Osteoblast (primary cell): ENCODE measurements around the gene TYMS. TPM values are rescaled to one million over a fixed set of nuclear protein-coding genes. Genes with fewer than 3 reads are reported as not detected.

ENCODE experiments used
- DNase-seq: peaks from one replicate; pipeline ENCODE4 v3.0.0; 2011; ENCODE audit warnings: low spot score, mixed read lengths; ENCODE audit not compliant: insufficient read length; ENCODE audit errors: missing footprints
- H2AFZ ChIP-seq: 2 replicates; pipeline ENCODE4 v1.6.0; 2011; ENCODE audit warnings: mild to moderate bottlenecking, low read length
- H3K27ac ChIP-seq: 2 replicates; pipeline ENCODE4 v1.5.1; 2011; ENCODE audit warnings: mild to moderate bottlenecking, low read depth, low read length, moderate library complexity
- H3K27me3 ChIP-seq: 2 replicates; pipeline ENCODE4 v1.6.0; 2012; ENCODE audit warnings: mild to moderate bottlenecking, control low read depth, inconsistent platforms, low read length, moderate library complexity; ENCODE audit not compliant: insufficient read depth
- H3K36me3 ChIP-seq: 2 replicates; pipeline ENCODE4 v1.5.1; 2011; ENCODE audit warnings: mild to moderate bottlenecking, low read length, control low read depth, moderate library complexity; ENCODE audit not compliant: insufficient read depth
- H3K4me1 ChIP-seq: 2 replicates; pipeline ENCODE4 v1.5.1; 2011; ENCODE audit warnings: mild to moderate bottlenecking, low read length, control low read depth, moderate library complexity; ENCODE audit not compliant: insufficient read depth
- H3K4me2 ChIP-seq: 2 replicates; pipeline ENCODE4 v1.6.0; 2011; ENCODE audit warnings: mild to moderate bottlenecking, low read length; ENCODE audit not compliant: insufficient read depth
- H3K4me3 ChIP-seq: fragments of 200-600 bp; sonication (generic); 3 replicates; pipeline ENCODE4 v1.5.1; 2012; ENCODE audit warnings: mild to moderate bottlenecking, low read length, inconsistent platforms; ENCODE audit not compliant: insufficient read depth
- H3K79me2 ChIP-seq: 2 replicates; pipeline ENCODE4 v1.6.0; 2012; ENCODE audit warnings: mild to moderate bottlenecking, low read length, control low read depth, inconsistent platforms; ENCODE audit not compliant: insufficient read depth
- H3K9me3 ChIP-seq: 2 replicates; pipeline ENCODE4 v1.5.1; 2011; ENCODE audit warnings: low read depth, low read length, control low read depth
- H4K20me1 ChIP-seq: 2 replicates; pipeline ENCODE4 v1.6.0; 2012; ENCODE audit warnings: mild to moderate bottlenecking, low read length, control low read depth; ENCODE audit not compliant: insufficient read depth
- CTCF ChIP-seq: IDR thresholded peaks from 2 replicates; pipeline ENCODE4 v1.5.1; 2011; ENCODE audit warnings: mild to moderate bottlenecking, low read depth, low read length, moderate library complexity; ENCODE audit errors: extremely low read depth
- total RNA-seq: library from RNA; depleted of rRNA; stranded (reverse); fragments of >200 nt; gene quantifications from 2 replicates; pipeline ENCODE4 v1.2.3, GENCODE V29; 2012

The TYMS gene
- total RNA-seq, 1 donor = 4.7 TPM

GRCh38 chr18:671405-671804 lies 14.0 kb downstream of the TYMS start:
- H3K9me3 ChIP-seq = no peaks in the 10 kb centered on the region
- H3K4me3 ChIP-seq = no peak overlapping the region
- H3K27me3 ChIP-seq = no peaks in the 10 kb centered on the region
- no peak overlapping the region for H3K27ac ChIP-seq
- no peaks in the 10 kb centered on the region for H3K4me1 ChIP-seq
- H4K20me1 ChIP-seq = no peaks in the 10 kb centered on the region
- no peak for DNase-seq
- H2AFZ ChIP-seq = no peak overlapping the region
- H3K79me2 ChIP-seq = peaks cover 10% of the 10 kb centered on the region
- H3K36me3 ChIP-seq = peaks cover 68% of the 10 kb centered on the region
- H3K4me2 ChIP-seq = no peak overlapping the region
- TF ChIP-seq CTCF = no peak

GRCh38 chr18:673317-673716 lies 15.9 kb downstream of the TYMS start:
- no peak overlapping the region for H3K27ac ChIP-seq
- H3K4me2 ChIP-seq = no peak overlapping the region
- no peak overlapping the region for H2AFZ ChIP-seq
- no peaks in the 10 kb centered on the region for H3K9me3 ChIP-seq
- H3K27me3 ChIP-seq = no peaks in the 10 kb centered on the region
- peaks cover 4% of the 10 kb centered on the region for H3K4me1 ChIP-seq
- H3K79me2 ChIP-seq = peaks cover 2% of the 10 kb centered on the region
- H4K20me1 ChIP-seq = no peaks in the 10 kb centered on the region
- no peak for DNase-seq
- no peak for TF ChIP-seq CTCF
- H3K4me3 ChIP-seq = no peak overlapping the region
- peaks cover 79% of the 10 kb centered on the region for H3K36me3 ChIP-seq

GRCh38 chr18:673769-674168 lies 16.3 kb downstream of the TYMS start:
- no peaks in the 10 kb centered on the region for H3K27me3 ChIP-seq
- no peak overlapping the region for H3K27ac ChIP-seq
- no peak for TF ChIP-seq CTCF
- no peaks in the 10 kb centered on the region for H4K20me1 ChIP-seq
- DNase-seq = no peak
- H3K36me3 ChIP-seq = peaks cover 83% of the 10 kb centered on the region
- no peak overlapping the region for H2AFZ ChIP-seq
- no peak overlapping the region for H3K4me2 ChIP-seq
- H3K4me3 ChIP-seq = no peak overlapping the region
- H3K79me2 ChIP-seq = peaks cover 2% of the 10 kb centered on the region
- H3K9me3 ChIP-seq = no peaks in the 10 kb centered on the region
- peaks cover 4% of the 10 kb centered on the region for H3K4me1 ChIP-seq

GRCh38 chr18:675307-675706 lies 17.9 kb downstream of the TYMS start:
- Histone ChIP-seq H3K9me3 (no peaks in the 10 kb centered on the region), H3K27ac (no peak overlapping the region), H3K79me2 (peaks cover 2% of the 10 kb centered on the region), H4K20me1 (no peaks in the 10 kb centered on the region), H3K4me1 (peaks cover 4% of the 10 kb centered on the region), H3K36me3 (peaks cover 77% of the 10 kb centered on the region), H3K27me3 (no peaks in the 10 kb centered on the region), H2AFZ (no peak overlapping the region), H3K4me3 (no peak overlapping the region), H3K4me2 (no peak overlapping the region)
- DNase-seq = no peak
- TF ChIP-seq CTCF = no peak
